Neural cell (in vitro differentiated cells): ENCODE results near the gene CCDC85C. TPM values are rescaled to one million over a fixed set of nuclear protein-coding genes. Genes with fewer than 3 reads are reported as not detected.

ENCODE experiments used
- H2AFZ ChIP-seq: fragments of 200-600, 300-800 bp; sonication (generic), shearing (Covaris generic); 2 replicates; pipeline ENCODE4 v1.6.0; 2014; ENCODE audit warnings: low read depth, mild to moderate bottlenecking, antibody characterized with exemption, low read length, moderate library complexity
- H3F3A ChIP-seq: fragments of 200-600 bp; shearing (Covaris generic); 2 replicates; pipeline ENCODE4 v1.6.1; 2016; ENCODE audit warnings: mild to moderate bottlenecking, moderate library complexity, mixed read lengths, antibody characterized with exemption, low read length; ENCODE audit not compliant: insufficient read depth, poor library complexity, severe bottlenecking
- H3K27ac ChIP-seq: fragments of 200-600, 300-800 bp; sonication (generic), shearing (Covaris generic); 2 replicates; pipeline ENCODE4 v1.5.1; 2014; ENCODE audit warnings: mild to moderate bottlenecking, low read length, moderate library complexity
- H3K27me3 ChIP-seq: fragments of 300-800, 200-600 bp; sonication (generic), shearing (Covaris generic); 2 replicates; pipeline ENCODE4 v1.6.0; 2014; ENCODE audit warnings: mild to moderate bottlenecking, low read depth, low read length, moderate library complexity; ENCODE audit not compliant: insufficient read depth
- H3K36me3 ChIP-seq: fragments of 300-800, 200-600 bp; sonication (generic), shearing (Covaris generic); 2 replicates; pipeline ENCODE4 v1.5.1; 2014; ENCODE audit warnings: mild to moderate bottlenecking, antibody characterized with exemption, low read length, moderate library complexity; ENCODE audit not compliant: insufficient read depth
- H3K4me2 ChIP-seq: fragments of 300-800, 200-600 bp; sonication (generic), shearing (Covaris generic); 2 replicates; pipeline ENCODE4 v1.6.0; 2014; ENCODE audit warnings: mild to moderate bottlenecking, low read length
- H3K4me3 ChIP-seq: fragments of 300-800, 200-600 bp; sonication (generic), shearing (Covaris generic); 2 replicates; pipeline ENCODE4 v1.5.1; 2014; ENCODE audit warnings: mild to moderate bottlenecking, low read length, moderate library complexity
- H3K79me2 ChIP-seq: fragments of 200-600 bp; shearing (Covaris generic); replicated peaks from 2 replicates; pipeline ENCODE4 v1.6.0; 2014; ENCODE audit warnings: mild to moderate bottlenecking, low read length, moderate library complexity; ENCODE audit not compliant: insufficient read depth
- H3K9ac ChIP-seq: fragments of 300-800, 200-600 bp; sonication (generic), shearing (Covaris generic); 2 replicates; pipeline ENCODE4 v1.6.1; 2016; ENCODE audit warnings: mild to moderate bottlenecking, low read length, mixed read lengths
- H3K9me2 ChIP-seq: fragments of 200-600 bp; shearing (Covaris generic); 2 replicates; pipeline ENCODE4 v1.6.1; 2016; ENCODE audit warnings: mild to moderate bottlenecking, low read length, mixed read lengths; ENCODE audit not compliant: insufficient read depth
- H3K9me3 ChIP-seq: fragments of 200-600, 300-800 bp; sonication (generic), shearing (Covaris generic); 2 replicates; pipeline ENCODE4 v1.6.1; 2016; ENCODE audit warnings: mild to moderate bottlenecking, mixed run types, low read length, moderate library complexity, mixed read lengths
- H4K20me1 ChIP-seq: fragments of 200-600 bp; shearing (Covaris generic); 2 replicates; pipeline ENCODE4 v1.6.1; 2016; ENCODE audit warnings: mild to moderate bottlenecking, mixed run types; ENCODE audit not compliant: insufficient read depth
- EP300 ChIP-seq: fragments of 450-650 bp; conservative IDR thresholded peaks from 2 replicates; pipeline ENCODE4 v1.6.1; 2014; ENCODE audit warnings: antibody characterized with exemption, mild to moderate bottlenecking, moderate library complexity; ENCODE audit not compliant: poor library complexity, severe bottlenecking
- EZH2 ChIP-seq: fragments of 200-600, 300-800 bp; shearing (Covaris generic), sonication (generic); IDR thresholded peaks from 2 replicates; pipeline ENCODE4 v1.6.1; 2014; ENCODE audit warnings: antibody characterized with exemption, low read length, borderline replicate concordance, mild to moderate bottlenecking; ENCODE audit not compliant: insufficient read depth, poor library complexity, severe bottlenecking
- MXI1 ChIP-seq: fragments of 450-650 bp; conservative IDR thresholded peaks from 2 replicates; pipeline ENCODE4 v1.6.1; 2014; ENCODE audit warnings: antibody characterized with exemption, mild to moderate bottlenecking; ENCODE audit not compliant: poor library complexity, severe bottlenecking
- POLR2AphosphoS5 ChIP-seq: IDR thresholded peaks from 2 replicates; pipeline ENCODE4 v1.6.1; 2012
- RAD21 ChIP-seq: fragments of 450-650 bp; conservative IDR thresholded peaks from 2 replicates; pipeline ENCODE4 v1.6.1; 2014; ENCODE audit warnings: antibody characterized with exemption, mild to moderate bottlenecking, moderate library complexity
- SMC3 ChIP-seq: fragments of 450-650 bp; conservative IDR thresholded peaks from 2 replicates; pipeline ENCODE4 v1.6.1; 2014; ENCODE audit warnings: antibody characterized with exemption, mild to moderate bottlenecking, moderate library complexity; ENCODE audit not compliant: poor library complexity
- TAF1 ChIP-seq: IDR thresholded peaks from 2 replicates; pipeline ENCODE4 v1.6.1; 2012; ENCODE audit warnings: low read depth
- polyA plus RNA-seq: library from polyadenylated mRNA; depleted of rRNA; stranded (reverse); fragments of >200 nt; gene quantifications from 2 replicates; pipeline ENCODE4 v1.2.3, GENCODE V29; 2014
- TF ChIP-seq, protein P1 (sequence below): fragments of 450-650 bp; IDR thresholded peaks from 2 replicates; pipeline ENCODE4 v1.5.1; 2014; ENCODE audit warnings: antibody characterized with exemption, mild to moderate bottlenecking, moderate library complexity; ENCODE audit not compliant: poor library complexity, severe bottlenecking
- TF ChIP-seq, protein P2 (sequence below): IDR thresholded peaks from 2 replicates; pipeline ENCODE4 v1.6.1; 2012; ENCODE audit warnings: borderline replicate concordance

CCDC85C gene
- polyA plus RNA-seq, 1 donor from 2014 or later: 24.8 TPM

DNA sequence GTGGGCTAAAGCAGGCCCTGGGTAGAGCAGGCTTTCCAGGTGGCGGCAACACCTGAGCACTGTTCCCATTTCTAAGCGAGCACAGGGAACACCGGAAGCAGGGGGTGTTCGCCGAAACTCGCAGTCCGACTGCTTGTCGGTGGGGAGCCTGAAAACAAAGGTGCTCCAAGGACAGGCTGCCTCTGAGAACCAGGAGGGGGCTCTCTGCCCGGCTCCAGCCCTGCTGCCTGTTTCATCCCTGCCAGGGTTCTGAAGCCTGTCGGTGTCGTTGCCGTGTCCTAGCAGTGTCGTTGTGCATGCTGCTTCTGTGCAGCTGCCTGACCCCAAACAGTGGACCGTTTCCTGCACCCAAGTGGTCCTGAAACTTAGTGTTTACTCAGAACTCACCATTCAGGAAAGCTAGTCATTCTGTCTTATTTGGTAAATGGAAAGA is 101.0 kb downstream of the CCDC85C start:
- peaks cover 7% of the 10 kb centered on the region for H3K36me3 ChIP-seq
- no peak for TF ChIP-seq EZH2
- TF ChIP-seq TAF1: no peak
- TF ChIP-seq, protein P1, sequence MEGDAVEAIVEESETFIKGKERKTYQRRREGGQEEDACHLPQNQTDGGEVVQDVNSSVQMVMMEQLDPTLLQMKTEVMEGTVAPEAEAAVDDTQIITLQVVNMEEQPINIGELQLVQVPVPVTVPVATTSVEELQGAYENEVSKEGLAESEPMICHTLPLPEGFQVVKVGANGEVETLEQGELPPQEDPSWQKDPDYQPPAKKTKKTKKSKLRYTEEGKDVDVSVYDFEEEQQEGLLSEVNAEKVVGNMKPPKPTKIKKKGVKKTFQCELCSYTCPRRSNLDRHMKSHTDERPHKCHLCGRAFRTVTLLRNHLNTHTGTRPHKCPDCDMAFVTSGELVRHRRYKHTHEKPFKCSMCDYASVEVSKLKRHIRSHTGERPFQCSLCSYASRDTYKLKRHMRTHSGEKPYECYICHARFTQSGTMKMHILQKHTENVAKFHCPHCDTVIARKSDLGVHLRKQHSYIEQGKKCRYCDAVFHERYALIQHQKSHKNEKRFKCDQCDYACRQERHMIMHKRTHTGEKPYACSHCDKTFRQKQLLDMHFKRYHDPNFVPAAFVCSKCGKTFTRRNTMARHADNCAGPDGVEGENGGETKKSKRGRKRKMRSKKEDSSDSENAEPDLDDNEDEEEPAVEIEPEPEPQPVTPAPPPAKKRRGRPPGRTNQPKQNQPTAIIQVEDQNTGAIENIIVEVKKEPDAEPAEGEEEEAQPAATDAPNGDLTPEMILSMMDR: no peak
- TF ChIP-seq EP300: no peak
- no peak for TF ChIP-seq SMC3
- no peak for TF ChIP-seq POLR2AphosphoS5
- TF ChIP-seq, protein P2, sequence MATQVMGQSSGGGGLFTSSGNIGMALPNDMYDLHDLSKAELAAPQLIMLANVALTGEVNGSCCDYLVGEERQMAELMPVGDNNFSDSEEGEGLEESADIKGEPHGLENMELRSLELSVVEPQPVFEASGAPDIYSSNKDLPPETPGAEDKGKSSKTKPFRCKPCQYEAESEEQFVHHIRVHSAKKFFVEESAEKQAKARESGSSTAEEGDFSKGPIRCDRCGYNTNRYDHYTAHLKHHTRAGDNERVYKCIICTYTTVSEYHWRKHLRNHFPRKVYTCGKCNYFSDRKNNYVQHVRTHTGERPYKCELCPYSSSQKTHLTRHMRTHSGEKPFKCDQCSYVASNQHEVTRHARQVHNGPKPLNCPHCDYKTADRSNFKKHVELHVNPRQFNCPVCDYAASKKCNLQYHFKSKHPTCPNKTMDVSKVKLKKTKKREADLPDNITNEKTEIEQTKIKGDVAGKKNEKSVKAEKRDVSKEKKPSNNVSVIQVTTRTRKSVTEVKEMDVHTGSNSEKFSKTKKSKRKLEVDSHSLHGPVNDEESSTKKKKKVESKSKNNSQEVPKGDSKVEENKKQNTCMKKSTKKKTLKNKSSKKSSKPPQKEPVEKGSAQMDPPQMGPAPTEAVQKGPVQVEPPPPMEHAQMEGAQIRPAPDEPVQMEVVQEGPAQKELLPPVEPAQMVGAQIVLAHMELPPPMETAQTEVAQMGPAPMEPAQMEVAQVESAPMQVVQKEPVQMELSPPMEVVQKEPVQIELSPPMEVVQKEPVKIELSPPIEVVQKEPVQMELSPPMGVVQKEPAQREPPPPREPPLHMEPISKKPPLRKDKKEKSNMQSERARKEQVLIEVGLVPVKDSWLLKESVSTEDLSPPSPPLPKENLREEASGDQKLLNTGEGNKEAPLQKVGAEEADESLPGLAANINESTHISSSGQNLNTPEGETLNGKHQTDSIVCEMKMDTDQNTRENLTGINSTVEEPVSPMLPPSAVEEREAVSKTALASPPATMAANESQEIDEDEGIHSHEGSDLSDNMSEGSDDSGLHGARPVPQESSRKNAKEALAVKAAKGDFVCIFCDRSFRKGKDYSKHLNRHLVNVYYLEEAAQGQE: no peak
- no peak for TF ChIP-seq RAD21
- TF ChIP-seq MXI1: no peak
- no peak overlapping the region for H3K4me3 ChIP-seq
- H3K9ac ChIP-seq: no peak overlapping the region
- H3K27me3 ChIP-seq: no peaks in the 10 kb centered on the region
- H3K9me2 ChIP-seq: no peaks in the 10 kb centered on the region
- H2AFZ ChIP-seq: no peak overlapping the region
- H3F3A ChIP-seq: no peaks in the 10 kb centered on the region
- H3K79me2 ChIP-seq: no peaks in the 10 kb centered on the region
- no peak overlapping the region for H3K27ac ChIP-seq
- no peaks in the 10 kb centered on the region for H3K9me3 ChIP-seq
- no peak overlapping the region for H3K4me2 ChIP-seq
- H4K20me1 ChIP-seq: no peaks in the 10 kb centered on the region

DNA sequence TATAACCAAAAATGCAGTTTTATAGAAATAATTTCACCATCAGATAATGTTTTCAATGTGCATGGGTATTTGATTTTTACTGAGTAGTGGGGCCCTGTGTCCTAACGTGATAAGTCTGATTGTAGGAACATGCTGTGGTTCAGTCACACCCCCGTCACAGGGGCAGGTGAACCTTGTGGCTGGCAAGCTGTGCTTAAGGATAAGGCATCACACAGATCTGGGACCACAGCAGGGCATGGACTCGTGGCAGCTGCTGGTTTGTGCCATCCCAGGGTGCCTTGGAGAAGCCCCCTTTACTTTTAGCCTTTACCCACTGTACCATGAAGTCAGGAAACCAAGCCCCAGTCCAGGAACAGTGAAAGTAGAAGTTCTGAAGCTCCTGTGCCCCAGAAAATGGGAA is 106.1 kb downstream of the CCDC85C start:
- peaks cover 13% of the 10 kb centered on the region for H3K36me3 ChIP-seq
- no peaks in the 10 kb centered on the region for H3K9me3 ChIP-seq
- H3F3A ChIP-seq: no peaks in the 10 kb centered on the region
- H2AFZ ChIP-seq: no peak overlapping the region
- no peak overlapping the region for H3K4me2 ChIP-seq
- H4K20me1 ChIP-seq: no peaks in the 10 kb centered on the region
- no peak overlapping the region for H3K9ac ChIP-seq
- no peaks in the 10 kb centered on the region for H3K79me2 ChIP-seq
- H3K27ac ChIP-seq: no peak overlapping the region
- no peaks in the 10 kb centered on the region for H3K27me3 ChIP-seq
- no peak overlapping the region for H3K4me3 ChIP-seq
- no peak for TF ChIP-seq EP300
- TF ChIP-seq TAF1: no peak
- TF ChIP-seq, protein P2: no peak
- no peak for TF ChIP-seq SMC3
- no peak for TF ChIP-seq EZH2
- TF ChIP-seq MXI1: no peak
- TF ChIP-seq RAD21: no peak
- TF ChIP-seq POLR2AphosphoS5: no peak
- TF ChIP-seq, protein P1: no peak
- H3K9me2 ChIP-seq: no peaks in the 10 kb centered on the region
